Activated T-helper 1 cell treated with anti-CD3 and anti-CD28 coated beads, Interleukin-2, amount 50 U/mL, for 16 hours (primary cell): ENCODE results near the gene ALG6.
"Not testable (repeated sequence)": the region's sequence is repeated elsewhere in the genome, so short reads cannot be mapped to it uniquely, and the experiment has no call there.

ENCODE experiments used
- DNase-seq, 2 donors: peaks; one replicate each; pipeline ENCODE4 v3.0.0-alpha.2; 2020; ENCODE audit warnings: low read depth in 1 of 2, low spot score in 1 of 2

Gene ALG6

GRCh38 chr1:63413394-63413793, 46.0 kb downstream of the ALG6 start:
- DNase-seq, result no peak

GRCh38 chr1:63414691-63415365, 47.4 kb downstream of the ALG6 start:
- no peak for DNase-seq

- DNase-seq, result no peak
Measured at GRCh38 chr1:63418101-63418500, 50.7 kb downstream of the ALG6 start.

- not testable (repeated sequence) for DNase-seq
Measured at GRCh38 chr1:63420746-63421145, 53.3 kb downstream of the ALG6 start.

GRCh38 chr1:63423649-63424048, 56.2 kb downstream of the ALG6 start:
- DNase-seq, result no peak

- DNase-seq, result no peak
Measured at GRCh38 chr1:63428815-63429214, 61.4 kb downstream of the ALG6 start.

GRCh38 chr1:63429281-63429680, 61.9 kb downstream of the ALG6 start:
- no peak for DNase-seq

GRCh38 chr1:63435161-63435560, 67.7 kb downstream of the ALG6 start:
- DNase-seq, result no peak

GRCh38 chr1:63442141-63442475, 74.7 kb downstream of the ALG6 start:
- DNase-seq, result no peak

GRCh38 chr1:63448731-63449246, 81.4 kb downstream of the ALG6 start:
- DNase-seq, result no peak

- no peak for DNase-seq
Measured at GRCh38 chr1:63450416-63450815, 83.0 kb downstream of the ALG6 start.

GRCh38 chr1:63453232-63453631, 85.8 kb downstream of the ALG6 start:
- DNase-seq, result no peak

- no peak for DNase-seq
Measured at GRCh38 chr1:63454269-63454668, 86.8 kb downstream of the ALG6 start.

- no peak for DNase-seq
Measured at GRCh38 chr1:63458750-63459149, 91.3 kb downstream of the ALG6 start.

GRCh38 chr1:63461661-63462230, 94.3 kb downstream of the ALG6 start:
- DNase-seq, result no peak

- DNase-seq, result no peak
Measured at GRCh38 chr1:63463248-63463647, 95.8 kb downstream of the ALG6 start.

GRCh38 chr1:63466181-63466580, 98.8 kb downstream of the ALG6 start:
- DNase-seq, result no peak

GRCh38 chr1:63466759-63467158, 99.3 kb downstream of the ALG6 start:
- DNase-seq, result no peak

GRCh38 chr1:63468683-63469082, 101.3 kb downstream of the ALG6 start:
- DNase-seq, result not testable (repeated sequence)

- no peak for DNase-seq
Measured at GRCh38 chr1:63475761-63476160, 108.3 kb downstream of the ALG6 start.

GRCh38 chr1:63480057-63480456, 112.6 kb downstream of the ALG6 start:
- DNase-seq, result no peak

GRCh38 chr1:63486629-63487028, 119.2 kb downstream of the ALG6 start:
- DNase-seq, result no peak
